SK-N-SH (cell line): ENCODE results near the gene ZNF264.

ENCODE experiments used
- TCF12 ChIP-seq: IDR thresholded peaks from 2 replicates; pipeline ENCODE4 v1.4.0; 2012
- YY1 ChIP-seq: IDR thresholded peaks from 2 replicates; pipeline ENCODE4 v1.4.0; 2012; ENCODE audit warnings: low read depth, mild to moderate bottlenecking
- TF ChIP-seq, protein P1 (sequence below): fragments of 200-600 bp; sonication (generic); IDR thresholded peaks from 2 replicates; pipeline ENCODE4 v1.6.1; 2017; ENCODE audit warnings: antibody characterized with exemption, mild to moderate bottlenecking, moderate library complexity

DNA sequence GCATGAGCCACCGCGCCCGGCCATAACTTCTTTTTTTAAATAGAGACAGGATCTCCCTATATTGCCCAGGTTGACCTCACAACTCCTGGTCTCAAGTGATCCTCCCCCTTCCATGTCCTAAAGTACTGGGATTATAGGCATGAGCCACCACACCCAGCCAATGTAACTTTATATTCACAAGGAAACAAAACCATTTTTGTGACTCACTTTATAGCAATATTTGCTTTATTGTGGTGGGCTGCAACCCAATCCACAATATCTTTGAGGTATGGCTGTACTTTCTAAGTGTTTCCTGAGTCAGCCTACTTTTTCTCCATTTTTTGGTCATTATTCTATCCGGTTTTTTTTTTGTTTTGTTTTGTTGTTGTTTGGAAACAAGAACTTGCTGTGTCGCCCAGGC lies 38.4 kb upstream of the ZNF264 start:
- TF ChIP-seq, protein P1, sequence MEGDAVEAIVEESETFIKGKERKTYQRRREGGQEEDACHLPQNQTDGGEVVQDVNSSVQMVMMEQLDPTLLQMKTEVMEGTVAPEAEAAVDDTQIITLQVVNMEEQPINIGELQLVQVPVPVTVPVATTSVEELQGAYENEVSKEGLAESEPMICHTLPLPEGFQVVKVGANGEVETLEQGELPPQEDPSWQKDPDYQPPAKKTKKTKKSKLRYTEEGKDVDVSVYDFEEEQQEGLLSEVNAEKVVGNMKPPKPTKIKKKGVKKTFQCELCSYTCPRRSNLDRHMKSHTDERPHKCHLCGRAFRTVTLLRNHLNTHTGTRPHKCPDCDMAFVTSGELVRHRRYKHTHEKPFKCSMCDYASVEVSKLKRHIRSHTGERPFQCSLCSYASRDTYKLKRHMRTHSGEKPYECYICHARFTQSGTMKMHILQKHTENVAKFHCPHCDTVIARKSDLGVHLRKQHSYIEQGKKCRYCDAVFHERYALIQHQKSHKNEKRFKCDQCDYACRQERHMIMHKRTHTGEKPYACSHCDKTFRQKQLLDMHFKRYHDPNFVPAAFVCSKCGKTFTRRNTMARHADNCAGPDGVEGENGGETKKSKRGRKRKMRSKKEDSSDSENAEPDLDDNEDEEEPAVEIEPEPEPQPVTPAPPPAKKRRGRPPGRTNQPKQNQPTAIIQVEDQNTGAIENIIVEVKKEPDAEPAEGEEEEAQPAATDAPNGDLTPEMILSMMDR, result no peak
- TF ChIP-seq YY1 (no peak), TCF12 (no peak)
